GM23338 (cell line): ENCODE measurements around the gene HSF2BP. TPM values are rescaled to one million over a fixed set of nuclear protein-coding genes. Genes with fewer than 3 reads are reported as not detected.

Experiments used
- ATAC-seq: fragments of 200-7000 bp; cut with Tn5 transposase; 3 replicates; pipeline ENCODE4 v1.9.1; 2020
- DNase-seq: peaks from one replicate; pipeline ENCODE4 v3.0.0-alpha.2; 2015; ENCODE audit warnings: low spot score
- H2AFZ ChIP-seq: fragments of 200-600 bp; sonication (generic); 2 replicates; pipeline ENCODE4 v1.8.0; 2016; ENCODE audit warnings: antibody characterized with exemption, mild to moderate bottlenecking, moderate library complexity
- H3F3A ChIP-seq: fragments of 200-600 bp; sonication (generic); replicated peaks from 2 replicates; pipeline ENCODE4 v1.8.0; 2017; ENCODE audit warnings: antibody characterized with exemption, mixed run types, low read depth
- H3K27ac ChIP-seq: fragments of 200-600 bp; sonication (generic); 2 replicates; pipeline ENCODE4 v1.6.1; 2016; ENCODE audit warnings: low read depth
- H3K27me3 ChIP-seq: fragments of 200-600 bp; sonication (generic); 2 replicates; pipeline ENCODE4 v1.8.0; 2016; ENCODE audit warnings: mild to moderate bottlenecking, mixed run types, moderate library complexity; ENCODE audit not compliant: insufficient read depth
- H3K36me3 ChIP-seq: fragments of 200-600 bp; sonication (generic); 2 replicates; pipeline ENCODE4 v1.8.0; 2016; ENCODE audit warnings: mild to moderate bottlenecking; ENCODE audit not compliant: insufficient read depth
- H3K4me1 ChIP-seq: fragments of 200-600 bp; sonication (generic); 2 replicates; pipeline ENCODE4 v1.8.0; 2016; ENCODE audit warnings: mild to moderate bottlenecking, moderate library complexity; ENCODE audit not compliant: insufficient read depth
- H3K4me2 ChIP-seq: fragments of 200-600 bp; sonication (generic); 2 replicates; pipeline ENCODE4 v1.7.1; 2017; ENCODE audit warnings: mixed run types
- H3K4me3 ChIP-seq: fragments of 200-600 bp; sonication (generic); 2 replicates; pipeline ENCODE4 v1.6.1; 2016; ENCODE audit warnings: mixed run types
- H3K79me2 ChIP-seq: fragments of 200-600 bp; sonication (generic); replicated peaks from 2 replicates; pipeline ENCODE4 v1.8.0; 2017; ENCODE audit warnings: mild to moderate bottlenecking; ENCODE audit not compliant: insufficient read depth
- H3K9me2 ChIP-seq: fragments of 200-600 bp; sonication (generic); 2 replicates; pipeline ENCODE4 v1.8.0; 2017; ENCODE audit not compliant: insufficient read depth
- H4K20me1 ChIP-seq: fragments of 200-600 bp; sonication (generic); replicated peaks from 2 replicates; pipeline ENCODE4 v1.8.0; 2017; ENCODE audit warnings: mild to moderate bottlenecking; ENCODE audit not compliant: insufficient read depth
- H3K27ac Mint-ChIP-seq: 2 replicates; pipeline ENCODE4 v1.8.0; 2020; ENCODE audit warnings: inconsistent platforms, mild to moderate bottlenecking, moderate library complexity, mixed read lengths
- H3K27me3 Mint-ChIP-seq: 3 replicates; pipeline ENCODE4 v1.8.0; 2022; ENCODE audit warnings: low read depth, mild to moderate bottlenecking, moderate library complexity, mixed read lengths, inconsistent platforms; ENCODE audit not compliant: insufficient read depth, poor library complexity
- H3K36me3 Mint-ChIP-seq: 3 replicates; pipeline ENCODE4 v1.8.0; 2021; ENCODE audit warnings: low read depth, mild to moderate bottlenecking, inconsistent platforms, moderate library complexity, mixed read lengths
- H3K4me1 Mint-ChIP-seq: 3 replicates; pipeline ENCODE4 v1.8.0; 2020; ENCODE audit warnings: mild to moderate bottlenecking, inconsistent platforms, mixed read lengths
- H3K4me3 Mint-ChIP-seq: 3 replicates; pipeline ENCODE4 v1.8.0; 2021; ENCODE audit warnings: moderate library complexity, mild to moderate bottlenecking, inconsistent platforms, mixed read lengths
- H3K9me3 Mint-ChIP-seq: 3 replicates; pipeline ENCODE4 v1.8.0; 2020; ENCODE audit warnings: moderate library complexity, mild to moderate bottlenecking, inconsistent platforms, mixed read lengths
- CREB1 ChIP-seq: fragments of 250-450 bp; sonication (Bioruptor Pico); IDR thresholded peaks from 2 replicates; pipeline ENCODE4 v1.5.0; 2020; ENCODE audit warnings: low read depth, mild to moderate bottlenecking, moderate library complexity
- EZH2 ChIP-seq: fragments of 200-600 bp; sonication (generic); IDR thresholded peaks from one replicate; pipeline ENCODE4 v1.8.0; 2017; ENCODE audit warnings: antibody characterized with exemption, mild to moderate bottlenecking, low read depth; ENCODE audit not compliant: unreplicated experiment
- EZH2phosphoT487 ChIP-seq: fragments of 200-600 bp; sonication (generic); IDR thresholded peaks from one replicate; pipeline ENCODE4 v1.8.1; 2018; ENCODE audit warnings: antibody characterized with exemption; ENCODE audit not compliant: unreplicated experiment
- JUNB ChIP-seq: IDR thresholded peaks from one replicate; pipeline ENCODE4 v1.6.1; 2016; ENCODE audit warnings: antibody characterized with exemption; ENCODE audit not compliant: unreplicated experiment
- NANOG ChIP-seq: IDR thresholded peaks from 2 replicates; pipeline ENCODE4 v1.6.1; 2016; ENCODE audit warnings: antibody characterized with exemption, borderline replicate concordance
- POLR2AphosphoS5 ChIP-seq: IDR thresholded peaks from 2 replicates; pipeline ENCODE4 v1.6.1; 2016; ENCODE audit warnings: antibody characterized with exemption, low read depth
- REST ChIP-seq: IDR thresholded peaks from one replicate; pipeline ENCODE4 v1.6.1; 2018; ENCODE audit warnings: antibody characterized with exemption; ENCODE audit not compliant: unreplicated experiment
- STAT1 ChIP-seq: IDR thresholded peaks from one replicate; pipeline ENCODE4 v1.6.1; 2016; ENCODE audit warnings: antibody characterized with exemption; ENCODE audit not compliant: unreplicated experiment
- ZNF114 ChIP-seq: fragments of 250-450 bp; sonication (Bioruptor Pico); IDR thresholded peaks from 2 replicates; pipeline ENCODE4 v1.5.0; 2020; ENCODE audit warnings: mild to moderate bottlenecking, moderate library complexity
- ZNF331 ChIP-seq: fragments of 250-450 bp; sonication (Bioruptor Pico); IDR thresholded peaks from 2 replicates; pipeline ENCODE4 v1.5.0; 2020; ENCODE audit warnings: low read depth, mild to moderate bottlenecking, moderate library complexity
- ZNF462 ChIP-seq: fragments of 250-450 bp; sonication (Bioruptor Pico); IDR thresholded peaks from 2 replicates; pipeline ENCODE4 v1.5.0; 2020; ENCODE audit warnings: mild to moderate bottlenecking, moderate library complexity
- polyA plus RNA-seq: library from polyadenylated mRNA; unstranded; fragments of >200 nt; fragmentation: Nextera tagmentation; extraction: Ambion mirVana; gene quantifications from 2 replicates; pipeline ENCODE4 v1.2.1, GENCODE V29; 2016
- total RNA-seq: library from RNA; depleted of rRNA; stranded (reverse); fragments of >200 nt; shearing (Covaris generic); gene quantifications from 2 replicates; pipeline ENCODE4 v1.2.3, GENCODE V29; 2014
- TF ChIP-seq, protein P1 (sequence below): IDR thresholded peaks from 2 replicates; pipeline ENCODE4 v1.6.1; 2016; ENCODE audit warnings: antibody characterized with exemption
- TF ChIP-seq, protein P2 (sequence below), 2 experiments: fragments of 200-600 bp in 1 of 2; sonication (generic) in 1 of 2; conservative IDR thresholded peaks; 2 replicates each; pipeline versions ENCODE4 v1.5.1 to v1.6.1; 2016 to 2017; ENCODE audit warnings: antibody characterized with exemption in 2 of 2, low read depth in 2 of 2, mild to moderate bottlenecking in 2 of 2, moderate library complexity in 1 of 2

Gene HSF2BP
- total and polyA plus RNA-seq, 2 experiments from 2014 or later: 0.78 to 2.0 TPM

- Histone ChIP-seq H3K27me3 (no peaks in the 10 kb centered on the region), H3F3A (no peaks in the 10 kb centered on the region), H3K4me3 (no peak overlapping the region), H3K4me1 (no peaks in the 10 kb centered on the region), H2AFZ (no peak overlapping the region), H4K20me1 (no peaks in the 10 kb centered on the region), H3K79me2 (no peaks in the 10 kb centered on the region), H3K36me3 (no peaks in the 10 kb centered on the region), H3K9me2 (no peaks in the 10 kb centered on the region), H3K4me2 (no peak overlapping the region), H3K27ac (no peak overlapping the region)
- ATAC-seq: no peak
- Mint-ChIP-seq H3K4me3 (no peak overlapping the region), H3K9me3 (peaks cover 9% of the 10 kb centered on the region; the same call in 2 of the 3 replicates), H3K4me1 (no peaks in the 10 kb centered on the region), H3K27ac (no peak overlapping the region), H3K36me3 (peaks cover 18% of the 10 kb centered on the region; the same call in 2 of the 3 replicates), H3K27me3 (no peaks in the 10 kb centered on the region)
- TF ChIP-seq EZH2phosphoT487 (no peak), ZNF331 (CRISPR knock-in tag) (no peak), STAT1 (no peak), REST (no peak), POLR2AphosphoS5 (no peak), JUNB (no peak), ZNF114 (CRISPR knock-in tag) (no peak), NANOG (no peak), CREB1 (CRISPR knock-in tag) (no peak), EZH2 (no peak), ZNF462 (CRISPR knock-in tag) (no peak)
- TF ChIP-seq, protein P1, sequence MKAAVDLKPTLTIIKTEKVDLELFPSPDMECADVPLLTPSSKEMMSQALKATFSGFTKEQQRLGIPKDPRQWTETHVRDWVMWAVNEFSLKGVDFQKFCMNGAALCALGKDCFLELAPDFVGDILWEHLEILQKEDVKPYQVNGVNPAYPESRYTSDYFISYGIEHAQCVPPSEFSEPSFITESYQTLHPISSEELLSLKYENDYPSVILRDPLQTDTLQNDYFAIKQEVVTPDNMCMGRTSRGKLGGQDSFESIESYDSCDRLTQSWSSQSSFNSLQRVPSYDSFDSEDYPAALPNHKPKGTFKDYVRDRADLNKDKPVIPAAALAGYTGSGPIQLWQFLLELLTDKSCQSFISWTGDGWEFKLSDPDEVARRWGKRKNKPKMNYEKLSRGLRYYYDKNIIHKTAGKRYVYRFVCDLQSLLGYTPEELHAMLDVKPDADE: no peak
- TF ChIP-seq, protein P2, sequence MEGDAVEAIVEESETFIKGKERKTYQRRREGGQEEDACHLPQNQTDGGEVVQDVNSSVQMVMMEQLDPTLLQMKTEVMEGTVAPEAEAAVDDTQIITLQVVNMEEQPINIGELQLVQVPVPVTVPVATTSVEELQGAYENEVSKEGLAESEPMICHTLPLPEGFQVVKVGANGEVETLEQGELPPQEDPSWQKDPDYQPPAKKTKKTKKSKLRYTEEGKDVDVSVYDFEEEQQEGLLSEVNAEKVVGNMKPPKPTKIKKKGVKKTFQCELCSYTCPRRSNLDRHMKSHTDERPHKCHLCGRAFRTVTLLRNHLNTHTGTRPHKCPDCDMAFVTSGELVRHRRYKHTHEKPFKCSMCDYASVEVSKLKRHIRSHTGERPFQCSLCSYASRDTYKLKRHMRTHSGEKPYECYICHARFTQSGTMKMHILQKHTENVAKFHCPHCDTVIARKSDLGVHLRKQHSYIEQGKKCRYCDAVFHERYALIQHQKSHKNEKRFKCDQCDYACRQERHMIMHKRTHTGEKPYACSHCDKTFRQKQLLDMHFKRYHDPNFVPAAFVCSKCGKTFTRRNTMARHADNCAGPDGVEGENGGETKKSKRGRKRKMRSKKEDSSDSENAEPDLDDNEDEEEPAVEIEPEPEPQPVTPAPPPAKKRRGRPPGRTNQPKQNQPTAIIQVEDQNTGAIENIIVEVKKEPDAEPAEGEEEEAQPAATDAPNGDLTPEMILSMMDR (conservative IDR thresholded peaks at IDR 0.05; ENCODE audit: low read depth in 2 of 2): no peak
- DNase-seq: no peak
Observed at GRCh38 chr21:43632373-43632905, 26.8 kb downstream of the HSF2BP start.
